HG03342 (cell line): ENCODE data around the gene ALOX5.
A peak's percentile ranks its signal among the peaks of the same experiment; 100 is the strongest.
"Not testable (repeated sequence)": the region's sequence is repeated elsewhere in the genome, so short reads cannot be mapped to it uniquely, and the experiment has no call there.

Experiments
- ATAC-seq: cut with Tn5 transposase; IDR thresholded peaks from one replicate; pipeline ENCODE4 v1.9.1; 2021; ENCODE audit warnings: mild to moderate bottlenecking, moderate library complexity; ENCODE audit not compliant: unreplicated experiment

Gene ALOX5

GRCh38 chr10:45403151-45403550 lies 29.1 kb downstream of the ALOX5 start:
- no peak for ATAC-seq

- ATAC-seq, result no peak
Measured at GRCh38 chr10:45404087-45404769, 30.2 kb downstream of the ALOX5 start.

- no peak for ATAC-seq
Measured at GRCh38 chr10:45404770-45405120, 30.7 kb downstream of the ALOX5 start.

GRCh38 chr10:45407542-45407941 lies 33.5 kb downstream of the ALOX5 start:
- no peak for ATAC-seq

GRCh38 chr10:45408421-45409319 lies 34.7 kb downstream of the ALOX5 start:
- no peak for ATAC-seq

GRCh38 chr10:45409347-45409746 lies 35.3 kb downstream of the ALOX5 start:
- ATAC-seq, result not testable (repeated sequence)

GRCh38 chr10:45409782-45410181 lies 35.8 kb downstream of the ALOX5 start:
- no peak for ATAC-seq

GRCh38 chr10:45410489-45410806 lies 36.4 kb downstream of the ALOX5 start:
- no peak for ATAC-seq

- ATAC-seq, result no peak
Measured at GRCh38 chr10:45410807-45411606, 37.0 kb downstream of the ALOX5 start.

- no peak for ATAC-seq
Measured at GRCh38 chr10:45411607-45411940, 37.6 kb downstream of the ALOX5 start.

GRCh38 chr10:45415062-45415461 lies 41.0 kb downstream of the ALOX5 start:
- not testable (repeated sequence) for ATAC-seq

- no peak for ATAC-seq
Measured at GRCh38 chr10:45416603-45417002, 42.6 kb downstream of the ALOX5 start.

- no peak for ATAC-seq
Measured at GRCh38 chr10:45417746-45418145, 43.7 kb downstream of the ALOX5 start.

GRCh38 chr10:45418417-45418848 lies 44.4 kb downstream of the ALOX5 start:
- no peak for ATAC-seq

GRCh38 chr10:45418849-45419675 lies 45.0 kb downstream of the ALOX5 start:
- ATAC-seq, result peak; percentile 55

GRCh38 chr10:45419676-45420025 lies 45.6 kb downstream of the ALOX5 start:
- no peak for ATAC-seq

- ATAC-seq, result peak; percentile 50
Measured at GRCh38 chr10:45420453-45421192, 46.6 kb downstream of the ALOX5 start.

- no peak for ATAC-seq
Measured at GRCh38 chr10:45421221-45422097, 47.4 kb downstream of the ALOX5 start.

- ATAC-seq, result no peak
Measured at GRCh38 chr10:45422207-45422865, 48.3 kb downstream of the ALOX5 start.
